22Rv1 (cell line): ENCODE results near the gene ATG4B.

Experiments used
- H3K27ac ChIP-seq: fragments of 450-650 bp; 2 replicates; pipeline ENCODE4 v1.5.1; 2017
- ZFX ChIP-seq: fragments of 450-650 bp; IDR thresholded peaks from 2 replicates; pipeline ENCODE4 v1.6.1; 2017; ENCODE audit warnings: antibody characterized with exemption, borderline replicate concordance
- TF ChIP-seq, protein P1 (sequence below): fragments of 450-650 bp; IDR thresholded peaks from 2 replicates; pipeline ENCODE4 v1.5.1; 2017; ENCODE audit warnings: mild to moderate bottlenecking

Gene ATG4B

DNA sequence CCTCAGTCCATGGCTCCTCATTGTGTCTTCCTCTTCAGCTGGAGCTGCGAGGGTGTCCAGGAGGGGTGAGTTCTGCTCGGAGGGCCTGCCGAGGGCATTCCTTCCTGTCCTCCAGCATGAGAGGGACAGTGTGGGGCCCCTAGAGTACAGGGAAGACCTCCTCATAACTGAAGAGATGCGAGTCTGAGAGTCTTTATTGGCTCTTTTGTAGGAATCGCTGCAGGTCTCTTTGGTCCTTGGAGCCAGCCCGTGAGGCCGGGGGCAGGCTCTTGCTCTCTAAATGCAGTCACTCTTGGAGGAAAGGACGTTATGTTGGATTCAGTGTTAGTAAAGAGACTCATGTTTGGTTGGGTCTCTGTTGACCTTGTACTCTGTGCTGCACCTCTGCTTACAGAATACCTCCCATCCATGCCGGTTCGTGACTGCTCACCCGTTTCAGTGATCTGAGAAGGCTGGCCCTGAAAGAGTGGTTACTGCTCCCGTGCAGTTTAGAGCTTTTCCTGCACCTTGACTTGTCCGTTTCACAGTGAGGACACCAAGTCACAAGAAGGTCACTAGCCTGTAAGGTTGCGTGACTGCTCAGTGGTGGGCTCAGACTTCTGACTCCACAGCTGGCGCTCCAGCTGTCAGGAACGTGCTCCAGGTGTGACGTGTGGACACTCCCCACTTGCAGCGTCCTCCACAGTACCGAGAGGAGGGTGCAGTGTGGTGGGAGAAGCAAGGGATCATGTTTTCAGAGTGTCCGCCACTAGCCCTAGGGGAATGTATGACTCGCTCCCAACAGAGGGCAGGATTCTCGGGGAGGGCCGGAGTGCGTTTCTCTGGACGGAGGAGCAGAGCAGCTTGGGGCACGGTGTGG, 7.8 kb downstream of the ATG4B start:
- TF ChIP-seq, protein P1, sequence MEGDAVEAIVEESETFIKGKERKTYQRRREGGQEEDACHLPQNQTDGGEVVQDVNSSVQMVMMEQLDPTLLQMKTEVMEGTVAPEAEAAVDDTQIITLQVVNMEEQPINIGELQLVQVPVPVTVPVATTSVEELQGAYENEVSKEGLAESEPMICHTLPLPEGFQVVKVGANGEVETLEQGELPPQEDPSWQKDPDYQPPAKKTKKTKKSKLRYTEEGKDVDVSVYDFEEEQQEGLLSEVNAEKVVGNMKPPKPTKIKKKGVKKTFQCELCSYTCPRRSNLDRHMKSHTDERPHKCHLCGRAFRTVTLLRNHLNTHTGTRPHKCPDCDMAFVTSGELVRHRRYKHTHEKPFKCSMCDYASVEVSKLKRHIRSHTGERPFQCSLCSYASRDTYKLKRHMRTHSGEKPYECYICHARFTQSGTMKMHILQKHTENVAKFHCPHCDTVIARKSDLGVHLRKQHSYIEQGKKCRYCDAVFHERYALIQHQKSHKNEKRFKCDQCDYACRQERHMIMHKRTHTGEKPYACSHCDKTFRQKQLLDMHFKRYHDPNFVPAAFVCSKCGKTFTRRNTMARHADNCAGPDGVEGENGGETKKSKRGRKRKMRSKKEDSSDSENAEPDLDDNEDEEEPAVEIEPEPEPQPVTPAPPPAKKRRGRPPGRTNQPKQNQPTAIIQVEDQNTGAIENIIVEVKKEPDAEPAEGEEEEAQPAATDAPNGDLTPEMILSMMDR: no peak
- TF ChIP-seq ZFX: no peak
- no peak overlapping the region for H3K27ac ChIP-seq

DNA sequence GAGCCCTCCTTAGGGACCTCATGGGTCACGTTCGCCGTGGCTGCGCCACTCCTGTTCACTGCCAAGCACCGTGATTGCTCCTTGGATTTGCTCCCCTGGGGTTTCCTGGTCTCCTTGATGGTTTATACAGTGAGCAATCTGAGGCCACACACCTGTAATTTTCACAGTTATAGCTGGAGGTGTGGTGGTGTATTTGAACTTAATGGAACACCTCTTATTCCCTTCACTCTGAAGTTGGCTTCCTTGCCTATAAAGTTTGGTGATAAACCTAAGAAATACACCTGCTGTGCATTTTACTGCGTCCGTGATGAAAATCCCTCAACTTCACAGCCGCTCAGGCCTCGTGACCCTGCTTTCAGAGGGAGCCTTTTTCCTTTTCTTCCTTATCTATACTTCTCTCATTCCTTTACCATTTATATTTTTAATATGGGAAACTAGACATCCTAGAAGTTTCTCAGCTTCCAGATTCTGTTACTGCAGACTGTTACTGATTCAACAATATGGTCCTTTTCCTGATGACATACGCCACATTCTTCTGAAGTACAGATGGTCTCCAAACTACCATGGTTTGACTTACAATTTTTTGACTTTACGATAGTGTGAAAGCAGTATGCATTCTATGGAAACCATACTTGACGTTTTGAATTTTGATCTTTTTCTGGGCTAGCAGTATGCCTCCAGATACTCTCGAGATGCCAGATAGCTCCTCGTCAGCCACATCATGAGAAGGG, 8.6 kb downstream of the ATG4B start:
- no peak overlapping the region for H3K27ac ChIP-seq
- TF ChIP-seq, protein P1: no peak
- TF ChIP-seq ZFX: no peak

DNA sequence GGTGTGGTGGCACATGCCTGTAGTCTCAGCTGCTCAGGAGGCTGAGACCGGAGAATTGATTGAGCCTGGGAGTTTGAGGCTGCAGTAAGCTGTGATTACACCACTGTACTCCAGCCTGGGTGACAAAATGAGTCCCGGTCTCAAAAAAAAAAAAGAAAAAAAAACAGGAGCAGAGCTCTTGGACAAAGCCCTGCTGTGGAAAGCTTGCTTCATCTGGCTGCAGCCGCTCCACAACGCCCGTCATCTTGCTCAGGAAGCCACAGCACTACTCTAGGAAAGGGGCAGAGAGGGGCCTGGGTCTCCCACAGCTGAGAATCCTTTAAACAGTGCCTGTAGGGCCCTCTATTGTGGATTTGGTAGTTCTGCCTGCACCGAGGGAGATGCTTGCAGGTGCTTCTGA, 11.0 kb downstream of the ATG4B start:
- TF ChIP-seq, protein P1: no peak
- TF ChIP-seq ZFX: no peak
- H3K27ac ChIP-seq: no peak overlapping the region

DNA sequence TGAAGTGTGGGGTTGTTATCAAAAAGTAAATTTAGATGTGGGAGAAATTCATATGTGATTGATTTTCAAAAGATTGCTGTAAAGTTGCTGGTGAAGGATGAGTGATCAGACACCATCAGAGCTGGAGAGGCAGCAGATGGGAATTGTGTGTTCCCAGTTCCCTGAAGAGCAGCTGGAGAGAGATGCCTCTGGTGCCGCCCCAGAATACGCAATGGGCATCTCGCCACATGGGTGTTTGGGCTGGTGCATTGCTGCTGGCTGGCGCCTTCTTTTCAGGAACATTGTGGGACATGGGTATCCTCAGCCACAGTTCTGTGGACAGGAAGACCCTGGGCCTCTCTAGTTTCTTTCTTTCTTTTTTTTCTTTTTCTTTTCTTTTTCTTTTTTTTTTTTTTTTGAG, 11.9 kb downstream of the ATG4B start:
- H3K27ac ChIP-seq: no peak overlapping the region
- TF ChIP-seq ZFX: no peak
- TF ChIP-seq, protein P1: no peak

DNA sequence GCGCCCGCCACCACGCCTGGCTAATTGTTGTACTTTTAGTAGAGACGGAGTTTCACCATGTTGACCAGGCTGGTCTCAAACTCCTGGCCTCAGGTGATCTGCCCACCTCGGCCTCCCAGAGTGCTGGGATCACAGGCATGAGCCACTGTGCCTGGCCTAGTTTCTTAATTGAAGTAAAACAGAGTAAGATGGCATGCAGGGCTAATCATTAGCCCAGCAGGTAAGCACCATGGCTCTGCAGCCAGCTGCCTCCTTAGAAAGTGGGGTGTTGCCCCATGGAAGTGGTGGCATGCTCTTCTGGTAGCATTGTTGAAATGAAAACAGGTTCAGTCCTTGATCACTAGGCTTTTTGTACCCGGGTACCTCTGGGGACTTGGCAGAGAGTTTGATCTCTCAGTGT, 12.4 kb downstream of the ATG4B start:
- H3K27ac ChIP-seq: no peak overlapping the region
- TF ChIP-seq, protein P1: no peak
- TF ChIP-seq ZFX: no peak

DNA sequence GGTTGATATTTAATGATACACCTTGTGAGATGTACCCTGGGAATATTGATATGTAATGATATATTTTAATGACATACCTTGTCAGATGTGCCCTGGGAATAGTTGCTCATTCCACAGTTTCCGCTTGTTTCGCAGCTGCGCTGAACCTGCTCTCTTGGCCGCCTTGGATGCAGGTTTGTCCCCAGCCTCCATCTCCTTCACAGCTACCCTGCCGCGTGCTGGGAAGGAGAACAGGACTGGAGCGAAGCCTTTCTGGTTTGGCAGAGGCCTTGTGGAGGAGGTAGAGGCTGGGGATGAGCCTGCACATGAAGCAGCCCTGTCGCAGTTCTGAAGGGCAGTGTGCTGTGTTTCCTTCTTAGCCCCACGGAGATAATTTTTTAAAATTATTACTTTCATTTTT, 14.6 kb downstream of the ATG4B start:
- no peak overlapping the region for H3K27ac ChIP-seq
- TF ChIP-seq ZFX: no peak
- TF ChIP-seq, protein P1: no peak

DNA sequence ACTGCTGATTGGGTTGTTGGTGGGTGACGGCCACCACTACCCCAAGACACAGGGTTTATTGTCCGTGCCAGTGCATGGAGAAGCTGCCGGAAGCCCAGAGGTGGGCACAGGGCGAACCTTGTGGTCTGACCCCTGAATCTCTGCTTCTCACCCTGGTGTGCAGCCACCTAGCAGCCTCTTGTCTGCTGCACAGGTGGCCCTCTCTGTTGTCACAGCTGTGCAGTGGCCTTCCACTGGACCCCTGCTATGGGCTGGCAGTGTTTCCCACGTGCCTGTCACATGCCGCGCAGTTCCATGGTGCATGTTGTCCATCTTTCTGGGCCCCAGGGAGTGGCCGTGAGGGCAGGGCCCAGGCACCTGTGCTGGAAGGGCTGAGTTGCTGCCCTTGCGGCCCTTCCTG, 15.2 kb downstream of the ATG4B start:
- no peak overlapping the region for H3K27ac ChIP-seq
- TF ChIP-seq, protein P1: no peak
- TF ChIP-seq ZFX: no peak
